Activated T-cell treated with anti-CD3 and anti-CD28 coated beads for 48 hours (primary cell): ENCODE results near the gene ESR2.

ENCODE experiments used
- DNase-seq: peaks from one replicate; pipeline ENCODE4 v3.0.0-alpha.2; 2020; ENCODE audit warnings: low read depth

The ESR2 gene

GRCh38 chr14:64035143-64035542 lies 259.0 kb downstream of the ESR2 start:
- no peak for DNase-seq
